ENCODE data around the gene ZMIZ2. TPM values are rescaled to one million over a fixed set of nuclear protein-coding genes. Genes with fewer than 3 reads are reported as not detected.

ZMIZ2 gene
- total and polyA plus RNA-seq, 2 experiments from 2014 or later = 15.5 to 46.1 TPM

- H3K36me3 Mint-ChIP-seq (ENCODE audit: low read depth) = peaks cover 20% of the 10 kb centered on the region
- Histone ChIP-seq H3K27me3 (ENCODE audit: insufficient read depth) (no peaks in the 10 kb centered on the region), H4K20me1 (replicated peaks; ENCODE audit: insufficient read depth) (peaks cover 14% of the 10 kb centered on the region), H3F3A (replicated peaks; ENCODE audit: low read depth) (peaks cover 19% of the 10 kb centered on the region), H3K79me2 (replicated peaks; ENCODE audit: insufficient read depth) (peaks cover 39% of the 10 kb centered on the region), H3K4me2 (no peak overlapping the region), H3K36me3 (ENCODE audit: insufficient read depth) (peaks cover 12% of the 10 kb centered on the region; the same call in 1 of the 2 replicates), H3K27ac (ENCODE audit: low read depth) (no peak overlapping the region), H3K9me2 (ENCODE audit: insufficient read depth) (no peaks in the 10 kb centered on the region), H3K4me1 (ENCODE audit: insufficient read depth) (peaks cover 12% of the 10 kb centered on the region), H3K4me3 (no peak overlapping the region), H2AFZ (no peak overlapping the region)
- peaks cover 3% of the 10 kb centered on the region; the same call in 1 of the 3 replicates for H3K9me3 Mint-ChIP-seq
- H3K27ac Mint-ChIP-seq = no peak overlapping the region
- ATAC-seq (no peak), DNase-seq (ENCODE audit: low spot score) (no peak)
- TF ChIP-seq EZH2 (IDR thresholded peaks at IDR 0.05; ENCODE audit: low read depth, unreplicated experiment) (no peak), STAT1 (IDR thresholded peaks at IDR 0.05; ENCODE audit: unreplicated experiment) (no peak), CTCF (conservative IDR thresholded peaks at IDR 0.05; ENCODE audit: low read depth in 2 of 2) (no peak), REST (IDR thresholded peaks at IDR 0.05; ENCODE audit: unreplicated experiment) (no peak), POLR2AphosphoS5 (IDR thresholded peaks at IDR 0.05; ENCODE audit: low read depth) (no peak), CREB1 (CRISPR knock-in tag; IDR thresholded peaks at IDR 0.05; ENCODE audit: low read depth) (no peak), ETS1 (IDR thresholded peaks at IDR 0.05) (no peak), ZNF331 (CRISPR knock-in tag; IDR thresholded peaks at IDR 0.05; ENCODE audit: low read depth) (no peak), ZNF462 (CRISPR knock-in tag; IDR thresholded peaks at IDR 0.05) (no peak), ZNF114 (CRISPR knock-in tag; IDR thresholded peaks at IDR 0.05) (no peak)
- H3K27me3 Mint-ChIP-seq (ENCODE audit: insufficient read depth, low read depth, poor library complexity) = peaks cover 20% of the 10 kb centered on the region
- peaks cover 5% of the 10 kb centered on the region; the same call in 1 of the 3 replicates for H3K4me1 Mint-ChIP-seq
- peak overlapping the region; percentile 30; the same call in 1 of the 3 replicates for H3K4me3 Mint-ChIP-seq
Observed at GRCh38 chr7:44793919-44794318, 45.3 kb downstream of the ZMIZ2 start.

Measured in GM23338 (cell line).